Measurements from ENCODE around the gene C3orf22. TPM values are rescaled to one million over a fixed set of nuclear protein-coding genes. Genes with fewer than 3 reads are reported as not detected.

Gene C3orf22
- total and polyA plus RNA-seq, 5 donors from 2014 or later = not detected

DNA sequence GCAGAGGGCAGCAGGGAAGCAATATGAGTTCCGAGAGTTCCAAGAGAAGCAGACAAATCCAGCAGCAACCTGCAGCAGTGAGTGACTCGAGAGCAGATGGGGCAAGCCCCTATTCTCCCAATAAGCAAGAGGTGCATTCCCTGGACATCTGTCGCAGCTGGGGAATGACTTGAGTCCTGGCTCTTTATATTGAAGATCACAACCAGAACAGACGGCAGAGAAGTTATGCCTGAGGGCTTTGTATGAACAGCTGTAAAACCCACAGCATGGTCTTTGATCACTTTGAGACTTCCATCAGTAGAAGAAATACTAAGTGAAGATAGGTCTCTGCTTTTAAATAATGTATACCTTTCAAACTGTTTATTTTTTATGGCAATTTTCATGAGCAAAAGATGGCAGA lies 23.6 kb upstream of the C3orf22 start:
- Histone ChIP-seq H3K27me3 (ENCODE audit: control insufficient read depth, insufficient read depth, low read length) (peaks cover 2% of the 10 kb centered on the region), H3K4me3 (ENCODE audit: low read depth, low read length) (no peak overlapping the region), H3K9me3 (ENCODE audit: control insufficient read depth in 2 of 2, low read length in 2 of 2) (no peaks in the 10 kb centered on the region), H3K36me3 (ENCODE audit: control insufficient read depth, insufficient read depth, low read length) (no peaks in the 10 kb centered on the region), H3K4me1 (ENCODE audit: control insufficient read depth, insufficient read depth, low read length, poor library complexity, severe bottlenecking) (no peaks in the 10 kb centered on the region), H3K27ac (ENCODE audit: insufficient read depth, low read length, poor library complexity, severe bottlenecking) (no peak overlapping the region)
- H3K9me3 Mint-ChIP-seq = peaks cover 0 to 4% (median 0%) of the 10 kb centered on the region in 7 donors
- H3K36me3 Mint-ChIP-seq = no peaks in the 10 kb centered on the region
- no peak overlapping the region for H3K4me3 Mint-ChIP-seq
- peaks cover 19% of the 10 kb centered on the region for H3K27me3 Mint-ChIP-seq
- no peak for ATAC-seq (ENCODE audit: low read depth in 2 of 2)
- H3K27ac Mint-ChIP-seq = no peak overlapping the region
- no peaks in the 10 kb centered on the region for H3K4me1 Mint-ChIP-seq
- DNase-seq = no peak

DNA sequence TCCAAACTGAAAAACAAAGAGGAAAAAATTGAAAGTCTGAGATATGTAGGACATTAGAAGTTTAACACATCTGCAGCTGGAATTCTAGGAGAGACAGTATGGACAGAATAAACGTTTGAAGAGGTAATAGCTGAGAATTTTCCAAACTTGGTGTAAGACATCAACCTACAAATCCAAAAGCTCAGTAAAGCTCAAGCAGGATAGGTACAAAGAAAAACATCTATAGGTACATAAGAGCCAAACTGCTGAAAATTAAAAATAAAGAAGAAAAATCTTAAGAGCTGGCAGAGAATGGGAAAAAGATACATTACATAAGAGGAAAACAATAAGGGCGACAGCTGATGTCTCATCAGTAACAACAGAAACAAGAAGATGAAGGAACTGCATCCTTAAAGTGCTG lies 22.8 kb upstream of the C3orf22 start:
- Mint-ChIP-seq H3K4me1 (no peaks in the 10 kb centered on the region), H3K27me3 (peaks cover 19% of the 10 kb centered on the region), H3K4me3 (no peak overlapping the region), H3K27ac (no peak overlapping the region), H3K9me3 (peaks cover 0 to 4% (median 0%) of the 10 kb centered on the region in 7 donors), H3K36me3 (no peaks in the 10 kb centered on the region)
- H3K4me3 ChIP-seq (ENCODE audit: low read depth, low read length) = no peak overlapping the region
- ATAC-seq (ENCODE audit: low read depth in 2 of 2) (no peak), DNase-seq (no peak)
- peaks cover 2% of the 10 kb centered on the region for H3K27me3 ChIP-seq (ENCODE audit: control insufficient read depth, insufficient read depth, low read length)
- H3K9me3 ChIP-seq (ENCODE audit: control insufficient read depth in 2 of 2, low read length in 2 of 2) = no peaks in the 10 kb centered on the region
- no peaks in the 10 kb centered on the region for H3K36me3 ChIP-seq (ENCODE audit: control insufficient read depth, insufficient read depth, low read length)
- H3K4me1 ChIP-seq (ENCODE audit: control insufficient read depth, insufficient read depth, low read length, poor library complexity, severe bottlenecking) = no peaks in the 10 kb centered on the region
- H3K27ac ChIP-seq (ENCODE audit: insufficient read depth, low read length, poor library complexity, severe bottlenecking) = no peak overlapping the region

GRCh38 chr3:126580746-126581145 lies 22.0 kb upstream of the C3orf22 start:
- ATAC-seq (ENCODE audit: low read depth in 2 of 2) (no peak), DNase-seq (no peak)
- H3K36me3 ChIP-seq (ENCODE audit: control insufficient read depth, insufficient read depth, low read length) = no peaks in the 10 kb centered on the region
- Mint-ChIP-seq H3K4me3 (no peak overlapping the region), H3K9me3 (peaks cover 0 to 4% (median 0%) of the 10 kb centered on the region in 7 donors), H3K27ac (no peak overlapping the region), H3K27me3 (peaks cover 19% of the 10 kb centered on the region), H3K4me1 (no peaks in the 10 kb centered on the region), H3K36me3 (no peaks in the 10 kb centered on the region)
- H3K27ac ChIP-seq (ENCODE audit: insufficient read depth, low read length, poor library complexity, severe bottlenecking) = no peak overlapping the region
- no peaks in the 10 kb centered on the region for H3K9me3 ChIP-seq (ENCODE audit: control insufficient read depth in 2 of 2, low read length in 2 of 2)
- H3K27me3 ChIP-seq (ENCODE audit: control insufficient read depth, insufficient read depth, low read length) = peaks cover 2% of the 10 kb centered on the region
- H3K4me1 ChIP-seq (ENCODE audit: control insufficient read depth, insufficient read depth, low read length, poor library complexity, severe bottlenecking) = no peaks in the 10 kb centered on the region
- H3K4me3 ChIP-seq (ENCODE audit: low read depth, low read length) = no peak overlapping the region

GRCh38 chr3:126578702-126579101 lies 20.0 kb upstream of the C3orf22 start:
- no peaks in the 10 kb centered on the region for H3K4me1 ChIP-seq (ENCODE audit: control insufficient read depth, insufficient read depth, low read length, poor library complexity, severe bottlenecking)
- no peak for ATAC-seq (ENCODE audit: low read depth in 2 of 2)
- Mint-ChIP-seq H3K27me3 (peaks cover 19% of the 10 kb centered on the region), H3K36me3 (no peaks in the 10 kb centered on the region), H3K27ac (no peak overlapping the region), H3K4me3 (no peak overlapping the region), H3K4me1 (no peaks in the 10 kb centered on the region), H3K9me3 (no peaks in the 10 kb centered on the region)
- H3K4me3 ChIP-seq (ENCODE audit: low read depth, low read length) = no peak overlapping the region
- no peak overlapping the region for H3K27ac ChIP-seq (ENCODE audit: insufficient read depth, low read length, poor library complexity, severe bottlenecking)
- no peak for DNase-seq
- no peaks in the 10 kb centered on the region for H3K9me3 ChIP-seq (ENCODE audit: control insufficient read depth in 2 of 2, low read length in 2 of 2)
- H3K27me3 ChIP-seq (ENCODE audit: control insufficient read depth, insufficient read depth, low read length) = no peaks in the 10 kb centered on the region
- H3K36me3 ChIP-seq (ENCODE audit: control insufficient read depth, insufficient read depth, low read length) = no peaks in the 10 kb centered on the region

DNA sequence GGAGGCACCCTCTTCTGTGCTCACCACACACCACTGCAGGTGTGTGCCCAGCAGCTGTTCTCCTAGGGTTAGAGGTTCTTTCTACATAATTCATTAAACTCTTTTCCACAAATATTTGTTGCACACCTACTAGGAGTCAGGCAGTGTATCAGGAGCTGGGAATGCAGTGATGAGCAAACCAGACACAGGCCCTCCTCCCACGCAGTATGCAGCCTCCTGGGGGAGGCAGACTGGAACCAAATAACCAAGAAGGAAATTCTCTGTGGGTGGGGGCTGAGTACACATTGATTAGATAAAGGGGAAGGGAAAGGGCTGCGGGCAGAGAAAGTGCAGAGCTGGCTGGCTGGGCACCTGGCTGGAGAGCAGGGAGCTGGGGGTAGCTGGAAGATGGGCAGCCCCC lies 18.5 kb upstream of the C3orf22 start:
- ATAC-seq (ENCODE audit: low read depth in 2 of 2) = no peak
- H3K27ac Mint-ChIP-seq = no peak overlapping the region
- H3K27me3 Mint-ChIP-seq = peaks cover 19% of the 10 kb centered on the region
- no peak overlapping the region for H3K27ac ChIP-seq (ENCODE audit: insufficient read depth, low read length, poor library complexity, severe bottlenecking)
- no peaks in the 10 kb centered on the region for H3K4me1 Mint-ChIP-seq
- peaks cover 0 to 2% (median 0%) of the 10 kb centered on the region in 7 donors for H3K9me3 Mint-ChIP-seq
- H3K4me3 ChIP-seq (ENCODE audit: low read depth, low read length) = no peak overlapping the region
- H3K36me3 Mint-ChIP-seq = no peaks in the 10 kb centered on the region
- H3K36me3 ChIP-seq (ENCODE audit: control insufficient read depth, insufficient read depth, low read length) = no peaks in the 10 kb centered on the region
- no peaks in the 10 kb centered on the region for H3K9me3 ChIP-seq (ENCODE audit: control insufficient read depth in 2 of 2, low read length in 2 of 2)
- no peak overlapping the region for H3K4me3 Mint-ChIP-seq
- no peak for DNase-seq
- no peaks in the 10 kb centered on the region for H3K27me3 ChIP-seq (ENCODE audit: control insufficient read depth, insufficient read depth, low read length)
- no peaks in the 10 kb centered on the region for H3K4me1 ChIP-seq (ENCODE audit: control insufficient read depth, insufficient read depth, low read length, poor library complexity, severe bottlenecking)

GRCh38 chr3:126573492-126574117 lies 14.9 kb upstream of the C3orf22 start:
- DNase-seq (no peak), ATAC-seq (ENCODE audit: low read depth in 2 of 2) (no peak)
- H3K36me3 Mint-ChIP-seq = no peaks in the 10 kb centered on the region
- no peaks in the 10 kb centered on the region for H3K4me1 Mint-ChIP-seq
- Histone ChIP-seq H3K4me1 (ENCODE audit: control insufficient read depth, insufficient read depth, low read length, poor library complexity, severe bottlenecking) (no peaks in the 10 kb centered on the region), H3K27me3 (ENCODE audit: control insufficient read depth, insufficient read depth, low read length) (no peaks in the 10 kb centered on the region), H3K27ac (ENCODE audit: insufficient read depth, low read length, poor library complexity, severe bottlenecking) (no peak overlapping the region), H3K36me3 (ENCODE audit: control insufficient read depth, insufficient read depth, low read length) (no peaks in the 10 kb centered on the region), H3K9me3 (ENCODE audit: control insufficient read depth in 2 of 2, low read length in 2 of 2) (no peaks in the 10 kb centered on the region), H3K4me3 (ENCODE audit: low read depth, low read length) (no peak overlapping the region)
- H3K27me3 Mint-ChIP-seq = peaks cover 4% of the 10 kb centered on the region
- H3K4me3 Mint-ChIP-seq = no peak overlapping the region
- H3K9me3 Mint-ChIP-seq = peaks cover 0 to 2% (median 0%) of the 10 kb centered on the region in 7 donors
- no peak overlapping the region for H3K27ac Mint-ChIP-seq

- ATAC-seq (ENCODE audit: low read depth in 2 of 2) = no peak
These were observed 12.3 kb upstream of the C3orf22 start for GRCh38 chr3:126571078-126571477.

GRCh38 chr3:126570103-126570541 lies 11.4 kb upstream of the C3orf22 start:
- peaks cover 0 to 2% (median 0%) of the 10 kb centered on the region in 7 donors for H3K9me3 Mint-ChIP-seq
- H3K27me3 Mint-ChIP-seq = peaks cover 20% of the 10 kb centered on the region
- no peaks in the 10 kb centered on the region for H3K36me3 Mint-ChIP-seq

More at GRCh38 chr3:126571078-126571477, 12.3 kb upstream of the C3orf22 start:
- H3K27ac ChIP-seq (ENCODE audit: insufficient read depth, low read length, poor library complexity, severe bottlenecking) = no peak overlapping the region
- Mint-ChIP-seq H3K9me3 (peaks cover 0 to 2% (median 0%) of the 10 kb centered on the region in 7 donors), H3K4me3 (no peak overlapping the region), H3K27ac (no peak overlapping the region), H3K36me3 (no peaks in the 10 kb centered on the region), H3K27me3 (peaks cover 14% of the 10 kb centered on the region), H3K4me1 (no peaks in the 10 kb centered on the region)
- no peaks in the 10 kb centered on the region for H3K4me1 ChIP-seq (ENCODE audit: control insufficient read depth, insufficient read depth, low read length, poor library complexity, severe bottlenecking)
- H3K9me3 ChIP-seq (ENCODE audit: control insufficient read depth in 2 of 2, low read length in 2 of 2) = no peaks in the 10 kb centered on the region
- H3K4me3 ChIP-seq (ENCODE audit: low read depth, low read length) = no peak overlapping the region
- no peak for DNase-seq
- H3K27me3 ChIP-seq (ENCODE audit: control insufficient read depth, insufficient read depth, low read length) = peaks cover 5% of the 10 kb centered on the region
- H3K36me3 ChIP-seq (ENCODE audit: control insufficient read depth, insufficient read depth, low read length) = no peaks in the 10 kb centered on the region

More at GRCh38 chr3:126570103-126570541, 11.4 kb upstream of the C3orf22 start:
- Mint-ChIP-seq H3K4me3 (no peak overlapping the region), H3K4me1 (no peaks in the 10 kb centered on the region), H3K27ac (no peak overlapping the region)
- DNase-seq (no peak), ATAC-seq (ENCODE audit: low read depth in 2 of 2) (no peak)
- H3K27me3 ChIP-seq (ENCODE audit: control insufficient read depth, insufficient read depth, low read length) = peaks cover 8% of the 10 kb centered on the region
- H3K9me3 ChIP-seq (ENCODE audit: control insufficient read depth in 2 of 2, low read length in 2 of 2) = no peaks in the 10 kb centered on the region
- H3K4me1 ChIP-seq (ENCODE audit: control insufficient read depth, insufficient read depth, low read length, poor library complexity, severe bottlenecking) = no peaks in the 10 kb centered on the region
- H3K4me3 ChIP-seq (ENCODE audit: low read depth, low read length) = no peak overlapping the region
- no peaks in the 10 kb centered on the region for H3K36me3 ChIP-seq (ENCODE audit: control insufficient read depth, insufficient read depth, low read length)
- H3K27ac ChIP-seq (ENCODE audit: insufficient read depth, low read length, poor library complexity, severe bottlenecking) = no peak overlapping the region

Data from CD4-positive, CD25-positive, alpha-beta regulatory T cell (primary cell).